Right lobe of liver (tissue), 6 donors: Measurements from ENCODE around the gene PLPPR4. TPM values are rescaled to one million over a fixed set of nuclear protein-coding genes. Genes with fewer than 3 reads are reported as not detected.
"Not testable (repeated sequence)": the region's sequence is repeated elsewhere in the genome, so short reads cannot be mapped to it uniquely, and the experiment has no call there.

ENCODE experiments used
- ATAC-seq, 4 donors: fragments of 200-7000 bp; cut with Tn5 transposase; one replicate each; pipeline ENCODE4 v1.9.1; 2020; ENCODE audit warnings: mild to moderate bottlenecking in 4 of 4, moderate library complexity in 4 of 4
- DNase-seq, 3 donors: peaks; one replicate each; pipeline ENCODE4 v3.0.0-alpha.2; 2020
- H3K27ac ChIP-seq, 3 donors: fragments of 200-600 bp; one replicate each; pipeline ENCODE4 v1.8.0; 2022
- H3K27me3 ChIP-seq, 2 donors: fragments of 200-600 bp; one replicate each; pipeline ENCODE4 v1.8.0; 2022
- H3K36me3 ChIP-seq, 4 donors: fragments of 200-600 bp; sonication (generic) in 1 of 4; one replicate each; pipeline versions ENCODE4 v1.5.1 to v1.8.0; 2017 to 2022; ENCODE audit warnings: control low read depth in 1 of 4
- H3K4me1 ChIP-seq, 4 donors: fragments of 200-600 bp; sonication (generic) in 1 of 4; one replicate each; pipeline versions ENCODE4 v1.5.1 to v1.8.0; 2017 to 2022; ENCODE audit warnings: control low read depth in 1 of 4
- H3K4me3 ChIP-seq, 3 donors: fragments of 200-600 bp; one replicate each; pipeline ENCODE4 v1.8.0; 2022
- H3K9me3 ChIP-seq, 4 donors: fragments of 200-600 bp; sonication (generic) in 1 of 4; one replicate each; pipeline versions ENCODE4 v1.5.1 to v1.8.0; 2017 to 2022; ENCODE audit warnings: control low read depth in 1 of 4
- POLR2A ChIP-seq: fragments of 450-650 bp; IDR thresholded peaks from one replicate; pipeline ENCODE4 v1.6.1; 2017; ENCODE audit warnings: antibody characterized with exemption, mild to moderate bottlenecking
- WGBS: methylation state at CpG from one replicate; pipeline ENCODE4 v1.1.6; 2018; ENCODE audit warnings: low coverage, low lambda C conversion rate; ENCODE audit not compliant: insufficient coverage; ENCODE audit errors: missing lambda C conversion rate; 5-methylcytosine and 5-hydroxymethylcytosine counted together
- intact Hi-C, 2 donors: fragments of 100-400 bp; cut with DNase I; formaldehyde crosslinking; loops; one replicate each; pipeline versions ENCODE4 v1.11.2 to v1.14.1; 2022
- total RNA-seq, 6 experiments: library from RNA; depleted of rRNA in 2 of 6; stranded (reverse); fragments of >200 nt in 2 of 6; fragmentation: NEBNext Ultra II Directional in 3 of 6; extraction: Animal tissue kit (Norgen Biotek cat#: 25700) in 3 of 6; gene quantifications; one replicate each; pipeline versions ENCODE4 v1.1.0 to v1.2.4, GENCODE V29; 2016 to 2023
- TF ChIP-seq, protein P1 (sequence below), 4 donors: fragments of 200-600 bp in 3 of 4; fragments of 450-650 bp in 1 of 4; IDR thresholded peaks; one replicate each; pipeline versions ENCODE4 v1.5.1 to v1.8.0; 2016 to 2022; ENCODE audit warnings: antibody characterized with exemption in 4 of 4, mild to moderate bottlenecking in 2 of 4
- donor health status: DM: no; HTN: yes; CAD: no.
- donor health status: DM: no; HTN: no; CAD: no.
- donor health status: DM: no; HTN: no; CAD: no.
- donor health status: DM: no; HTN: yes; CAD: no.
- donor health status: DM: no; HTN: yes; CAD: no.

PLPPR4 gene
- total RNA-seq, 6 experiments from 2014 or later, result 0.12 to 0.19 (median 0.18) TPM; not detected in 3

DNA sequence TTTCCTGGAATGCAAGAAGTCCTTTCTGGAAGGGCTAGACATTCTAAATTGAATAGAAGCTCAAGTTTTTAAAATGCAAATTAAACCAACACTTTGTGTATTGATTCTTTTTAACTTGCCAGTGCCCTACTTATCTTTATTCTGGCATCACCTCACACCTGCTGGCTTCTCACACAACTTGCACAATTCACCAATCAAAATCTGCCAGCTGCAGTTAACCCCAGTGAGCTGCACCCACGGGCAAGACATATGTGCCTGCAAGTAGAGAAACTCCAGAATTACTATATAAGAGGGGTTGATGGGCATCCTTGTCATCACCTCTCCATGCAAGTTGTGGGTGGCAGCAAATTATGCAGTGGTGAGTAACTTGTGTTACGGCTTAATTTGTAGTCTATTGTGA, 11.7 kb upstream of the PLPPR4 start:
- no peak for DNase-seq
- 63% methylated on average over 2 of the region's 2 CpGs for WGBS
- Histone ChIP-seq H3K36me3 (no peaks in the 10 kb centered on the region), H3K9me3 (no peaks in the 10 kb centered on the region), H3K4me1 (no peaks in the 10 kb centered on the region), H3K27me3 (no peaks in the 10 kb centered on the region), H3K27ac (no peak overlapping the region), H3K4me3 (no peak overlapping the region)
- intact Hi-C loops, result no loop called here
- ATAC-seq, result no peak
- no peak for TF ChIP-seq POLR2A

DNA sequence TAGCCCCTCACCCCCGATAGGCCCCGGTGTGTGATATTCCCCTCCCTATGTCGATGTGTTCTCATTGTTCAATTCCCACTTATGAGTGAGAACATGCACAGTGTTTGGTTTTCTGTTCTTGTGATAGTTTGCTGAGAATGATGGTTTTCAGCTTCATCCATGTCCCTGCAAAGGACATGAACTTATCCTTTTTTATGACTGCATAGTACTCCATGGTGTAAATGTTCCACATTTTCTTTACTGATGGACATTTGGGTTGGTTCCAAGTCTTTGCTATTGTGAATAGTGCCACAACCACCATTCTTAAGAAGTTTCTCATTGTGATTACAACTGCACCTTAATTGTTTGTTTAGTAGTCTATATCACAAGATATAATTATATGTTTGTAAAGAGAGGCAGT, 3.9 kb upstream of the PLPPR4 start:
- WGBS, result 78% methylated on average over 3 of the region's 3 CpGs
- DNase-seq, H3K27me3 ChIP-seq, intact Hi-C loops, H3K27ac ChIP-seq, H3K4me3 ChIP-seq, H3K9me3 ChIP-seq, H3K36me3 ChIP-seq, H3K4me1 ChIP-seq, ATAC-seq: not testable (repeated sequence)

DNA sequence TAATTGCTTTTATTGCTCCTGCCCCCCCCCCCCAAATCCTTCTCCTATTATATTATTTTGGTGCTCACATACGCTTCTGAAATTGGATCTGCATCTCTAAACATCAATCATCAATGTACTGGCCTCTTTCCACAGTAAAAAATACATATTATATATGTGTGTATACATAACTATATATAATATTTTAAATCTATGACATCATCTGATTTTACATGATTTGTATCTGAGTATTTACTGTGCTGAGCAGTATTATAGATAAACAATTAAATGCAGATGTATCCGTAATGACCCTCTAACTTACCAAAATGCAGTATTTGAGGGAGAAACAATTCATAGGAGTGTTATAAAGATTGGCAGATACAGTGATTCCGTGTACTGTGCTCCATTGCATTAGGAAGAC, 832 bp downstream of the PLPPR4 start:
- TF ChIP-seq POLR2A, result no peak
- TF ChIP-seq, protein P1, sequence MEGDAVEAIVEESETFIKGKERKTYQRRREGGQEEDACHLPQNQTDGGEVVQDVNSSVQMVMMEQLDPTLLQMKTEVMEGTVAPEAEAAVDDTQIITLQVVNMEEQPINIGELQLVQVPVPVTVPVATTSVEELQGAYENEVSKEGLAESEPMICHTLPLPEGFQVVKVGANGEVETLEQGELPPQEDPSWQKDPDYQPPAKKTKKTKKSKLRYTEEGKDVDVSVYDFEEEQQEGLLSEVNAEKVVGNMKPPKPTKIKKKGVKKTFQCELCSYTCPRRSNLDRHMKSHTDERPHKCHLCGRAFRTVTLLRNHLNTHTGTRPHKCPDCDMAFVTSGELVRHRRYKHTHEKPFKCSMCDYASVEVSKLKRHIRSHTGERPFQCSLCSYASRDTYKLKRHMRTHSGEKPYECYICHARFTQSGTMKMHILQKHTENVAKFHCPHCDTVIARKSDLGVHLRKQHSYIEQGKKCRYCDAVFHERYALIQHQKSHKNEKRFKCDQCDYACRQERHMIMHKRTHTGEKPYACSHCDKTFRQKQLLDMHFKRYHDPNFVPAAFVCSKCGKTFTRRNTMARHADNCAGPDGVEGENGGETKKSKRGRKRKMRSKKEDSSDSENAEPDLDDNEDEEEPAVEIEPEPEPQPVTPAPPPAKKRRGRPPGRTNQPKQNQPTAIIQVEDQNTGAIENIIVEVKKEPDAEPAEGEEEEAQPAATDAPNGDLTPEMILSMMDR (IDR thresholded peaks at IDR 0.05), result no peak
- Histone ChIP-seq H3K27me3 (no peaks in the 10 kb centered on the region), H3K4me3 (no peak overlapping the region), H3K4me1 (no peaks in the 10 kb centered on the region), H3K27ac (no peak overlapping the region), H3K36me3 (no peaks in the 10 kb centered on the region), H3K9me3 (no peaks in the 10 kb centered on the region)
- DNase-seq, result no peak
- 57% methylated on average over 3 of the region's 3 CpGs for WGBS
- no peak for ATAC-seq
- intact Hi-C loops, result no loop called here

DNA sequence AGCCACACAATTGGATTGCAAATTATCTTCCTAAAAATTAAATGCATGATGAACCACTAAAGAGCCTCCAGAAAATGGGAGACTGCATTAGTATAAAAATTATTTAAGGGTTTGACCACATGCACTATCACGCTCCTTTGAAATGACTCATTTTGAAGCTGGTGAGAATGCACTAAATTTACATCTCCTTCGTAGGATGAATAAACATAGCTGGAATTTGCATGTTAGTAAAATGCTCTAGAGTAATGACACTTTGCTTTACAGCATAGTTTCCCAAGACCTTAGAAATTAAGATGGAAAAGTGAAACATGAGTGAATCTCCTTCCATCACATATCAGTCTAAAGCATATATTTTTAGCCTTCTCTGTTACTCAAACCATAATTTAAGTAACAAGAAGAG, 2.4 kb downstream of the PLPPR4 start:
- no peaks in the 10 kb centered on the region for H3K36me3 ChIP-seq
- H3K27me3 ChIP-seq, result no peaks in the 10 kb centered on the region
- H3K27ac ChIP-seq, result no peak overlapping the region
- TF ChIP-seq, protein P1 (IDR thresholded peaks at IDR 0.05), result no peak
- no peak for ATAC-seq
- intact Hi-C loops, result no loop called here
- H3K4me1 ChIP-seq, result no peaks in the 10 kb centered on the region
- no peaks in the 10 kb centered on the region for H3K9me3 ChIP-seq
- no peak overlapping the region for H3K4me3 ChIP-seq
- 85% methylated on average over 2 of the region's 2 CpGs for WGBS
- no peak for DNase-seq

DNA sequence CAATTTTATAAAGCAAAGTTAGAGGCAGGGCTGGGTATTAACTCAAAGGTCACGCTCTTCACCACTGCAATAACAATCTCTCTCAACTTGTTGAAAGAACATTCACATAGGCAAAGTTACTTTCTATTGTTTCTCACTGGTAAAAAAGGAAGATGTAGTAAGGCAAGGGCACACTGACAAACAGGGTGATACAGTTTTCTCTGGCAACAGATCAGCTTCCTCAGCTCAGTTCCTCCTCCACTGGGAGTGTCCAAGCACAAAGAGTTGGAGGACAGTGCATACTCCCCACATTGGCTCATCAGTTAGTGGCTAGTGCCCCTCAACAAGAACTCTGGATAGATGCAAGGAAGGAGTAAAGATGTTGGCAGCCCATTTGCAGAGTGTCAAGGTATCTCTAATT, 3.7 kb downstream of the PLPPR4 start:
- TF ChIP-seq POLR2A, result no peak
- TF ChIP-seq, protein P1 (IDR thresholded peaks at IDR 0.05), result no peak
- no peaks in the 10 kb centered on the region for H3K27me3 ChIP-seq
- H3K36me3 ChIP-seq, result no peaks in the 10 kb centered on the region
- no peak overlapping the region for H3K27ac ChIP-seq
- no peak overlapping the region for H3K4me3 ChIP-seq
- intact Hi-C loops, result no loop called here
- DNase-seq (no peak), ATAC-seq (no peak)
- 83% methylated on average over 1 of the region's 1 CpG for WGBS
- no peaks in the 10 kb centered on the region for H3K9me3 ChIP-seq
- H3K4me1 ChIP-seq, result no peaks in the 10 kb centered on the region

DNA sequence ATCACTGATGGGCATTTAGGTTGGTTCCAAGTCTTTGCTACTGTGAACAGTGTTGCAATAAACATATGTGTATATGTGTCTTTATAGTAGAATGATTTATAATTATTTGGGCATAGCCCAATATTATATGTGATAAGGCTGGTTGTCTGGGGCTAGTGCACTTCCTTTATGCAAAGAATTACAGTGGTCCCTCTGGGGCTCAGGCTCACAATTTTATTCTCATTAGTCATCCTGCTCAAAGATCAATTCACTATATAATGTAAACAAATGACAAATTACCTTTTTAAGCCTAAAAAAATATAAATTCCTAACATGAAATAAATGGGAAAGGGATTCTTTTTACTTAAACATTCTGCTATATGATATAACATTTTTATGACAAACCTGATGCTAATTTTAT, 5.0 kb downstream of the PLPPR4 start:
- DNase-seq (no peak), ATAC-seq (no peak)
- Histone ChIP-seq H3K4me3 (no peak overlapping the region), H3K9me3 (no peaks in the 10 kb centered on the region), H3K4me1 (no peaks in the 10 kb centered on the region), H3K36me3 (no peaks in the 10 kb centered on the region), H3K27me3 (no peaks in the 10 kb centered on the region), H3K27ac (no peak overlapping the region)
- intact Hi-C loops, result no loop called here
- TF ChIP-seq POLR2A, result no peak
- TF ChIP-seq, protein P1 (IDR thresholded peaks at IDR 0.05), result no peak
